Measurements from ENCODE around the gene TMEM272. TPM values are rescaled to one million over a fixed set of nuclear protein-coding genes. Genes with fewer than 3 reads are reported as not detected.
"Not testable (repeated sequence)": the region's sequence is repeated elsewhere in the genome, so short reads cannot be mapped to it uniquely, and the experiment has no call there.

Gene TMEM272
- total RNA-seq, 5 donors from 2014 or later (not counting 1 experiment from before 2014, with no cell fraction given) = 5.2 to 9.0 (median 8.8) TPM

GRCh38 chr13:51825165-51825592 lies 19.8 kb downstream of the TMEM272 start:
- CTCF ChIA-PET = interaction anchor here (1.1 to 5.2 kb wide), 4 partner anchors 9 to 25 kb away, joined by 3 to 59 read pairs (median 24); no protein-coding TSS in a partner anchor
- H3K27me3 Mint-ChIP-seq = no peaks in the 10 kb centered on the region
- no peaks in the 10 kb centered on the region for H3K27me3 ChIP-seq (replicated peaks in 1 of 2; ENCODE audit: control insufficient read depth in 2 of 2, extremely low read depth in 1 of 2, insufficient read depth in 2 of 2, low read length in 1 of 2)
- H3K9me3 Mint-ChIP-seq = no peaks in the 10 kb centered on the region
- peak overlapping the region; percentile 94 to 96 for H3K27ac Mint-ChIP-seq
- peak overlapping the region; percentile 64 to 90 for H3K4me3 ChIP-seq (ENCODE audit: control insufficient read depth in 1 of 2, extremely low read depth in 1 of 2, low read length in 1 of 2)
- DNase-seq (peak in 7 of 35 experiments; percentile 32 to 70 (median 39)), ATAC-seq (replicated peaks in 1 of 4) (peak; percentile 71 to 73 (median 73))
- POLR2A ChIA-PET = interaction anchor here (1.0 to 1.7 kb wide), 4 partner anchors 9 to 372 kb away, joined by 3 to 13 read pairs (median 5); partner anchors contain the start of gene INTS6 (in 1 of the 2)
- peaks cover 64 to 81% of the 10 kb centered on the region in 2 experiments for H3K4me1 ChIP-seq (ENCODE audit: control insufficient read depth in 1 of 2, extremely low read depth in 1 of 2, insufficient read depth in 2 of 2, low read length in 2 of 2)
- H3K4me1 Mint-ChIP-seq = peaks cover 86 to 97% (median 92%) of the 10 kb centered on the region in 3 donors
- peak overlapping the region; percentile 84 to 91 (median 91) for H3K4me3 Mint-ChIP-seq
- H3K9me3 ChIP-seq = no peaks in the 10 kb centered on the region
- no peaks in the 10 kb centered on the region for H3K36me3 ChIP-seq (ENCODE audit: control insufficient read depth in 2 of 2, extremely low read depth in 1 of 2, insufficient read depth in 1 of 2, low read length in 1 of 2)
- H3K27ac ChIP-seq (ENCODE audit: low read length) = peak overlapping the region; percentile 84
- WGBS (ENCODE audit: insufficient coverage) = no CpG with 5 or more reads among the region's 2 CpGs
- H3K36me3 Mint-ChIP-seq = no peaks in the 10 kb centered on the region

DNA sequence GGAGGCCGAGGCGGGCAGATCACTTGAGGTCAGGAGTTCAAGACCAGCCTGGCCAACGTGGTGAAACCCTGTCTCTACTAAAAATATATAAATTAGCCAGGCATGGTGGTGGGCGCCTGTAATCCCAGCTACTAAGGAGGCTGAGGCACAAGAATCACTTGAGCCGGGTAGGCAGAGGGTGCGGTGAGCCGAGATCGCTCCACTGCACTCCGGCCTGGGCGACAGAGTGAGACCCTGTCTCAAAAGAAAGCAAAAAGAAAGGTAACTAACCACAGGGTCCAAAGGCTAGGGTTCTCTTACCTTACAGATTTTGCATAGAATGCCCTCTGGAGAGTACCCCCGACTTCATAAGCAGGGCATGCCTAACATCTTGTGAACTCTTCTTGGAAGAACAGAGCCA lies 20.3 kb downstream of the TMEM272 start:
- H3K27ac Mint-ChIP-seq = peak overlapping the region; percentile 94 to 96
- WGBS (ENCODE audit: insufficient coverage) = 48% methylated on average over 7 of the region's 11 CpGs
- CTCF ChIA-PET = interaction anchor here in 1 of 2 donors (1.1 to 4.8 kb wide), 2 partner anchors 9 to 10 kb away, joined by 6 to 59 read pairs; no protein-coding TSS in a partner anchor
- H3K4me3 Mint-ChIP-seq = peak overlapping the region; percentile 84 to 91 (median 91)
- not testable (repeated sequence) for H3K36me3 ChIP-seq (ENCODE audit: control insufficient read depth in 2 of 2, extremely low read depth in 1 of 2, insufficient read depth in 1 of 2, low read length in 1 of 2); H3K27me3 Mint-ChIP-seq; ATAC-seq (replicated peaks in 1 of 4); H3K27me3 ChIP-seq (replicated peaks in 1 of 2; ENCODE audit: control insufficient read depth in 2 of 2, extremely low read depth in 1 of 2, insufficient read depth in 2 of 2, low read length in 1 of 2); H3K9me3 ChIP-seq; H3K36me3 Mint-ChIP-seq; H3K9me3 Mint-ChIP-seq; DNase-seq
- H3K4me1 Mint-ChIP-seq = peaks cover 86 to 97% (median 92%) of the 10 kb centered on the region in 3 donors
- Histone ChIP-seq H3K4me1 (ENCODE audit: control insufficient read depth in 1 of 2, extremely low read depth in 1 of 2, insufficient read depth in 2 of 2, low read length in 2 of 2) (peaks cover 67 to 83% of the 10 kb centered on the region in 2 experiments), H3K27ac (ENCODE audit: low read length) (peak overlapping the region; percentile 84), H3K4me3 (ENCODE audit: control insufficient read depth in 1 of 2, extremely low read depth in 1 of 2, low read length in 1 of 2) (peak overlapping the region; percentile 64 to 90)
- POLR2A ChIA-PET = interaction anchor here in 1 of 2 donors (1.7 kb wide), 2 partner anchors 22 to 372 kb away, joined by 5 to 13 read pairs; partner anchors contain the start of gene INTS6

DNA sequence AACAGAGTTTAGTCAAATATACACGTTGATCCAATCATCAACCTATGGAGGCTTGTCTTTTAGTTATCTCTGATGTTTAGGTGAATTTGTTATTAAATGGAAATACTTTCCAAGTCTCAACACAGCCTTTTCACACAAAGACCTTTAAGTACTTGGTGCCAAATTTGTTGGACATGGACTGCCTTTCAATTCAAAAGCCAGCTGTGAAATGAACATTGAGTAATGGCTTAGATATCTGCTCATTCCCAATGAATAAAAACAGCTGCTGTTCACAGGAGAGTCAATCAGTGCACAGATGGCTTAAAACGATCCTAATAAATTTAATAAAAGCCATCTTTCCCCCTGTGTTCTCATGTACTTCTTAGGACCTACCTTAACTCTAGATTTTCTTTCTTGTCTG lies 21.1 kb downstream of the TMEM272 start:
- Histone ChIP-seq H3K4me1 (ENCODE audit: control insufficient read depth in 1 of 2, extremely low read depth in 1 of 2, insufficient read depth in 2 of 2, low read length in 2 of 2) (peaks cover 67 to 86% of the 10 kb centered on the region in 2 experiments), H3K36me3 (ENCODE audit: control insufficient read depth in 2 of 2, extremely low read depth in 1 of 2, insufficient read depth in 1 of 2, low read length in 1 of 2) (peaks cover 0 to 2% of the 10 kb centered on the region in 2 donors), H3K4me3 (ENCODE audit: control insufficient read depth in 1 of 2, extremely low read depth in 1 of 2, low read length in 1 of 2) (peak overlapping the region; percentile 64 to 90), H3K27ac (ENCODE audit: low read length) (peak overlapping the region; percentile 84), H3K27me3 (replicated peaks in 1 of 2; ENCODE audit: control insufficient read depth in 2 of 2, extremely low read depth in 1 of 2, insufficient read depth in 2 of 2, low read length in 1 of 2) (no peaks in the 10 kb centered on the region), H3K9me3 (no peaks in the 10 kb centered on the region)
- ChIA-PET POLR2A (interaction anchor here in 1 of 2 donors (0.6 to 1.2 kb wide), 2 partner anchors 371 to 388 kb away, joined by 3 to 4 read pairs; partner anchors contain the start of gene INTS6), CTCF (interaction anchor here in 1 of 2 donors (4.8 kb wide), 1 partner anchor 9 kb away, joined by 59 read pairs; no protein-coding TSS in a partner anchor)
- H3K27me3 Mint-ChIP-seq = no peaks in the 10 kb centered on the region
- peaks cover 86 to 98% (median 92%) of the 10 kb centered on the region in 3 donors for H3K4me1 Mint-ChIP-seq
- H3K27ac Mint-ChIP-seq = peak overlapping the region; percentile 94 to 96
- DNase-seq = no peak
- 40% methylated on average over 1 of the region's 2 CpGs for WGBS (ENCODE audit: insufficient coverage)
- H3K9me3 Mint-ChIP-seq = no peaks in the 10 kb centered on the region
- no peak for ATAC-seq (replicated peaks in 1 of 4)
- no peaks in the 10 kb centered on the region for H3K36me3 Mint-ChIP-seq
- peak overlapping the region; percentile 84 to 91 (median 91) for H3K4me3 Mint-ChIP-seq

DNA sequence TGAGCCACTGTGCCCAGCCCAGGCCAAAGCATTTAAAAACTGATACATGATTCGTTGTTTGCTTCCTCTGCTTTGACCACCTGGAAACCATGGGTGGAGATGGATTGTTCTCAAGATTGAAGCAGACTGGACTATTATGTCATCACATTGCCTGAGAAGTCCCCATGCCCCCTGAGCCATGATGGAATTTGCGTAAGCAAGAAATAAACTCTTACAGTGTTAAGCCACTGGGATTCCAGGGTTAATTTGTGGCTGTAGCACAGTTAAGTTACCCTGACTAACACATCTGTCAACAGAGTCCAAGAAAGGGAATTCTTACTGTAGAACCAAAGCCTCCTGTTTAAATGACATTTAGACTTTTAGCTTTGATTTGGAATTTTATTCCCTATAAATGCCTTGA lies 21.6 kb downstream of the TMEM272 start:
- POLR2A ChIA-PET = interaction anchor here in 1 of 2 donors (0.5 to 1.2 kb wide), 4 partner anchors 179 to 387 kb away, joined by 3 to 4 read pairs (median 4); partner anchors contain the start of gene INTS6
- no peaks in the 10 kb centered on the region for H3K9me3 ChIP-seq
- CTCF ChIA-PET = interaction anchor here (0.9 to 4.9 kb wide), 2 partner anchors 9 to 124 kb away, joined by 3 to 34 read pairs; no protein-coding TSS in a partner anchor
- peak overlapping the region; percentile 84 for H3K27ac ChIP-seq (ENCODE audit: low read length)
- WGBS (ENCODE audit: insufficient coverage) = no CpG with 5 or more reads among the region's 2 CpGs
- H3K27me3 ChIP-seq (replicated peaks in 1 of 2; ENCODE audit: control insufficient read depth in 2 of 2, extremely low read depth in 1 of 2, insufficient read depth in 2 of 2, low read length in 1 of 2) = no peaks in the 10 kb centered on the region
- ATAC-seq (replicated peaks in 1 of 4) (no peak), DNase-seq (no peak)
- peaks cover 0 to 3% of the 10 kb centered on the region in 2 donors for H3K36me3 ChIP-seq (ENCODE audit: control insufficient read depth in 2 of 2, extremely low read depth in 1 of 2, insufficient read depth in 1 of 2, low read length in 1 of 2)
- peak overlapping the region; percentile 64 to 90 for H3K4me3 ChIP-seq (ENCODE audit: control insufficient read depth in 1 of 2, extremely low read depth in 1 of 2, low read length in 1 of 2)
- Mint-ChIP-seq H3K4me1 (peaks cover 86 to 98% (median 92%) of the 10 kb centered on the region in 3 donors), H3K36me3 (peaks cover 3% of the 10 kb centered on the region), H3K4me3 (peak overlapping the region; percentile 84 to 91 (median 91)), H3K27me3 (no peaks in the 10 kb centered on the region), H3K9me3 (no peaks in the 10 kb centered on the region), H3K27ac (peak overlapping the region; percentile 94 to 96)
- H3K4me1 ChIP-seq (ENCODE audit: control insufficient read depth in 1 of 2, extremely low read depth in 1 of 2, insufficient read depth in 2 of 2, low read length in 2 of 2) = peaks cover 67 to 87% of the 10 kb centered on the region in 2 experiments

DNA sequence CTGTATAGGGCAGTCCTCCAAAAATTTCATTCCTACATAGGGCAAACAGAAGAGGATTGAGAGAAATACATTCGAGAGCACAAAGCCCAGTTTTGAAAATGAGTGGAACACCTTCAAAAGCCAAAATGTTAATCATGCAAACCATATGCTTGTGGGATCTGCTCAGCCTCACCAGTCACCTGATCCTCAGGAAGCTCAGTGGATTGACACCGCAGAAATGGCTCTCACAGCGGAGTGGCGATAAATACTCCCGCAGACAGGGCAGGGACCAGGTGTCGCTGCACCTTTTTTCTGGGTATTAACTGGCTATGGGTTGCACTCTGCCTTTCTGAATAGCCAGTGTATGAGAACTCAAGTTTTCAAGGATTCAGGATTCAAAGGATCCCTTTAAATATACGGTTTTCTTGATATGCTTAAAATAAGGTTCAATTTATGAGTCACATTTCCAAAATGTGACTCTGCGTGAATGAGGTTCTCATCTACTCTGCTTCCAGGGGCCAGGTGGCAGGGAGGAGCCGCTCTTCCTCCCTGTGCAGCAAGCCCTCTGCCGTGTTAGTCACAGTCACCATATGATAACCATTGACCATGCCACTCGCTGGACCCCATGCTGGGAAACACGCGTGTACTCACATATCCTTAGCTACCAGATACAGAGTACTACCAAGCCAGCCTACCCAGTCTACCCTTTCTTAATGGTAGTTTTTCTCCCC lies 22.7 kb downstream of the TMEM272 start:
- ChIA-PET POLR2A (interaction anchor here (0.6 to 1.5 kb wide), 6 partner anchors 9 to 369 kb away, joined by 3 to 8 read pairs (median 3); partner anchors contain the start of gene INTS6 (in 1 of the 2)), CTCF (interaction anchor here (0.6 to 4.9 kb wide), 6 partner anchors 10 to 401 kb away, joined by 3 to 34 read pairs (median 5); no protein-coding TSS in a partner anchor)
- Histone ChIP-seq H3K36me3 (ENCODE audit: control insufficient read depth in 2 of 2, extremely low read depth in 1 of 2, insufficient read depth in 1 of 2, low read length in 1 of 2) (peaks cover 0 to 3% of the 10 kb centered on the region in 2 donors), H3K4me3 (ENCODE audit: control insufficient read depth in 1 of 2, extremely low read depth in 1 of 2, low read length in 1 of 2) (peak overlapping the region; percentile 64 to 90), H3K27ac (ENCODE audit: low read length) (peak overlapping the region; percentile 84), H3K27me3 (replicated peaks in 1 of 2; ENCODE audit: control insufficient read depth in 2 of 2, extremely low read depth in 1 of 2, insufficient read depth in 2 of 2, low read length in 1 of 2) (no peaks in the 10 kb centered on the region), H3K9me3 (no peaks in the 10 kb centered on the region), H3K4me1 (ENCODE audit: control insufficient read depth in 1 of 2, extremely low read depth in 1 of 2, insufficient read depth in 2 of 2, low read length in 2 of 2) (peaks cover 59 to 87% of the 10 kb centered on the region in 2 experiments)
- H3K4me3 Mint-ChIP-seq = peak overlapping the region; percentile 84 to 91 (median 91)
- DNase-seq (peak in 2 of 35 experiments; percentile 22 to 55), ATAC-seq (replicated peaks in 1 of 4) (peak in 3 of 4 experiments; percentile 9 to 25 (median 13))
- no peaks in the 10 kb centered on the region for H3K27me3 Mint-ChIP-seq
- H3K4me1 Mint-ChIP-seq = peaks cover 84 to 98% (median 90%) of the 10 kb centered on the region in 3 donors
- no peaks in the 10 kb centered on the region for H3K9me3 Mint-ChIP-seq
- 4% methylated on average over 8 of the region's 13 CpGs for WGBS (ENCODE audit: insufficient coverage)
- H3K27ac Mint-ChIP-seq = peak overlapping the region; percentile 94 to 96
- peaks cover 3% of the 10 kb centered on the region for H3K36me3 Mint-ChIP-seq

All from T-cell (primary cell).